Measurements from ENCODE around the gene CREB5. TPM values are rescaled to one million over a fixed set of nuclear protein-coding genes. Genes with fewer than 3 reads are reported as not detected.

CREB5 gene
- total and polyA plus RNA-seq, 2 donors from 2014 or later: 3.4 to 27.2 TPM

DNA sequence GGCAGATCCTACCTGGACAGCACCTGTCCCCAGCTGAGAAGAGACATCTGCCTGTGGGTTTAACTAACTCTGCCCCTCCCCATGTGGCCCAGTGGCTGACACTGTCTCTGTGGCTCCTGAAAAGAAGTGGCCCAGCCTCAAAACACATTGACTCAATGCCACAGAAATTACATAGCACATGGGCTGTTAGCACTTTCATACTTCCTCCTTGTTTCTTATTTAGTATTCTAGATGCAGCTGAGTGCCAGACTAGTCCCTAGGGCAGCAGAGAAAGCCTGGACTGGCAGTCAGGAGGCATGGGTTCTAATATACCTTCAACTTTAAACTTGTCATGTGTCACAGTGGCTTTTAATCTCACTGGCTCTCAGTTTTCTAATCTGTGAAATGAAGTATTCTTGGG, 374.8 kb downstream of the CREB5 start:
- Histone ChIP-seq H3K36me3 (ENCODE audit: control insufficient read depth in 2 of 3, insufficient read depth in 3 of 3, low read length in 3 of 3) (no peaks in the 10 kb centered on the region), H3K27ac (ENCODE audit: low read depth in 2 of 2, low read length in 2 of 2) (no peak overlapping the region), H3K27me3 (ENCODE audit: control insufficient read depth, insufficient read depth, low read length) (no peaks in the 10 kb centered on the region), H3K9me3 (ENCODE audit: control insufficient read depth in 2 of 3, insufficient read depth in 1 of 3, low read length in 3 of 3) (no peaks in the 10 kb centered on the region), H3K9ac (ENCODE audit: low read length in 3 of 3) (no peak overlapping the region), H3K4me3 (ENCODE audit: low read length in 3 of 3) (no peak overlapping the region), H3K4me1 (ENCODE audit: control insufficient read depth in 2 of 3, insufficient read depth in 2 of 3, low read depth in 1 of 3, low read length in 3 of 3) (peaks cover 2 to 33% (median 3%) of the 10 kb centered on the region in 3 donors)
- TF ChIP-seq, protein P1, sequence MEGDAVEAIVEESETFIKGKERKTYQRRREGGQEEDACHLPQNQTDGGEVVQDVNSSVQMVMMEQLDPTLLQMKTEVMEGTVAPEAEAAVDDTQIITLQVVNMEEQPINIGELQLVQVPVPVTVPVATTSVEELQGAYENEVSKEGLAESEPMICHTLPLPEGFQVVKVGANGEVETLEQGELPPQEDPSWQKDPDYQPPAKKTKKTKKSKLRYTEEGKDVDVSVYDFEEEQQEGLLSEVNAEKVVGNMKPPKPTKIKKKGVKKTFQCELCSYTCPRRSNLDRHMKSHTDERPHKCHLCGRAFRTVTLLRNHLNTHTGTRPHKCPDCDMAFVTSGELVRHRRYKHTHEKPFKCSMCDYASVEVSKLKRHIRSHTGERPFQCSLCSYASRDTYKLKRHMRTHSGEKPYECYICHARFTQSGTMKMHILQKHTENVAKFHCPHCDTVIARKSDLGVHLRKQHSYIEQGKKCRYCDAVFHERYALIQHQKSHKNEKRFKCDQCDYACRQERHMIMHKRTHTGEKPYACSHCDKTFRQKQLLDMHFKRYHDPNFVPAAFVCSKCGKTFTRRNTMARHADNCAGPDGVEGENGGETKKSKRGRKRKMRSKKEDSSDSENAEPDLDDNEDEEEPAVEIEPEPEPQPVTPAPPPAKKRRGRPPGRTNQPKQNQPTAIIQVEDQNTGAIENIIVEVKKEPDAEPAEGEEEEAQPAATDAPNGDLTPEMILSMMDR (IDR thresholded peaks at IDR 0.05; ENCODE audit: borderline replicate concordance, extremely low read depth, insufficient read depth): no peak
- intact Hi-C loops (cut with DNase I): no loop called here
- FAIRE-seq (no peak), DNase-seq (no peak)

DNA sequence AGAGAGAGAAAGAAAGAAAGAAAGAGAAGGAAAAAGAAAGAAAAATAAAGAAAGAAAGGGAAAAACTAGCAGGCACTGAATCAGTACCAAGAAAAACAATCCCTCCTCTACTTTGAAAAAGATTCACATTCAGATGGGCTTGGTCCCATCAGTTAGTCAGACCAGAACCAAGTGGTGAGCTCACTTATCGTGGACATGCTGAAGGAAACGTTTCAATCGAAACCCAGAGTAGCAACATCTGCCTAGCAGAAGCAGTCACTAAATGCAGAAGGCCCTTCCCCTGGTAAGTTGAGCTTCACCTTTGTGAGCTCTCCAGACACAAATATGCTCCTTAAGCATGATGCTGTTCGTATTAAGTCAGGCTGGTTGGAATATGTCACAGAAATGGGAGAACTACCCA, 378.1 kb downstream of the CREB5 start:
- intact Hi-C loops (cut with DNase I): no loop called here
- no peak for FAIRE-seq
- Histone ChIP-seq H3K4me1 (ENCODE audit: control insufficient read depth in 2 of 3, insufficient read depth in 2 of 3, low read depth in 1 of 3, low read length in 3 of 3) (peaks cover 0 to 21% (median 0%) of the 10 kb centered on the region in 3 donors), H3K9ac (ENCODE audit: low read length in 3 of 3) (no peak overlapping the region), H3K36me3 (ENCODE audit: control insufficient read depth in 2 of 3, insufficient read depth in 3 of 3, low read length in 3 of 3) (no peaks in the 10 kb centered on the region), H3K4me3 (ENCODE audit: low read length in 3 of 3) (no peak overlapping the region), H3K27ac (ENCODE audit: low read depth in 2 of 2, low read length in 2 of 2) (no peak overlapping the region), H3K27me3 (ENCODE audit: control insufficient read depth, insufficient read depth, low read length) (no peaks in the 10 kb centered on the region), H3K9me3 (ENCODE audit: control insufficient read depth in 2 of 3, insufficient read depth in 1 of 3, low read length in 3 of 3) (no peaks in the 10 kb centered on the region)
- TF ChIP-seq, protein P1 (IDR thresholded peaks at IDR 0.05; ENCODE audit: borderline replicate concordance, extremely low read depth, insufficient read depth): no peak
- DNase-seq: no peak

DNA sequence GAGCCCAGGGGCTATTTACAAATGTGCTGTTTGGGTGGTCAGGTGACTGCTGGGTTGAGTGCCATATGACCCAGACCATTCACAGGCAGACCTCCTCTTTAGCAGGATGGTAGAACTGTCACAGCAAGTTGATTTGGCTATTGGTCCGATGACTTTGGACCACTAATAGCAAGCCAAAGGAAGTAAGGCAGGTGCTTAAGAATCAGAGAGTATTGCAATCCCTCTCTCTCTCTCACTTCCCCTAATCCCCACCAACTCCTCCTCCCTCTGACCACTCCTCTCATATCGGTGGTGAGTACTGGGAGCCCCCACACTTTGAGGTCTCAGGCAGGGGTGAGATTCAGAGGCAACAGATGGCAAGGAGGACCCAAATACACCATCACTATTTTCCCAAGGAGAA, 380.5 kb downstream of the CREB5 start:
- no peak for DNase-seq
- Histone ChIP-seq H3K9me3 (ENCODE audit: control insufficient read depth in 2 of 3, insufficient read depth in 1 of 3, low read length in 3 of 3) (no peaks in the 10 kb centered on the region), H3K36me3 (ENCODE audit: control insufficient read depth in 2 of 3, insufficient read depth in 3 of 3, low read length in 3 of 3) (no peaks in the 10 kb centered on the region), H3K4me3 (ENCODE audit: low read length in 3 of 3) (no peak overlapping the region), H3K27ac (ENCODE audit: low read depth in 2 of 2, low read length in 2 of 2) (no peak overlapping the region), H3K9ac (ENCODE audit: low read length in 3 of 3) (no peak overlapping the region), H3K27me3 (ENCODE audit: control insufficient read depth, insufficient read depth, low read length) (no peaks in the 10 kb centered on the region), H3K4me1 (ENCODE audit: control insufficient read depth in 2 of 3, insufficient read depth in 2 of 3, low read depth in 1 of 3, low read length in 3 of 3) (peaks cover 0 to 7% (median 0%) of the 10 kb centered on the region in 3 donors)
- TF ChIP-seq, protein P1 (IDR thresholded peaks at IDR 0.05; ENCODE audit: borderline replicate concordance, extremely low read depth, insufficient read depth): no peak
- intact Hi-C loops (cut with DNase I): no loop called here
- no peak for FAIRE-seq
